ENCODE results near the gene PRF1. TPM values are rescaled to one million over a fixed set of nuclear protein-coding genes. Genes with fewer than 3 reads are reported as not detected.

The PRF1 gene
- total and polyA plus RNA-seq, 4 donors: 2.5 to 3.1 (median 2.8) TPM

DNA sequence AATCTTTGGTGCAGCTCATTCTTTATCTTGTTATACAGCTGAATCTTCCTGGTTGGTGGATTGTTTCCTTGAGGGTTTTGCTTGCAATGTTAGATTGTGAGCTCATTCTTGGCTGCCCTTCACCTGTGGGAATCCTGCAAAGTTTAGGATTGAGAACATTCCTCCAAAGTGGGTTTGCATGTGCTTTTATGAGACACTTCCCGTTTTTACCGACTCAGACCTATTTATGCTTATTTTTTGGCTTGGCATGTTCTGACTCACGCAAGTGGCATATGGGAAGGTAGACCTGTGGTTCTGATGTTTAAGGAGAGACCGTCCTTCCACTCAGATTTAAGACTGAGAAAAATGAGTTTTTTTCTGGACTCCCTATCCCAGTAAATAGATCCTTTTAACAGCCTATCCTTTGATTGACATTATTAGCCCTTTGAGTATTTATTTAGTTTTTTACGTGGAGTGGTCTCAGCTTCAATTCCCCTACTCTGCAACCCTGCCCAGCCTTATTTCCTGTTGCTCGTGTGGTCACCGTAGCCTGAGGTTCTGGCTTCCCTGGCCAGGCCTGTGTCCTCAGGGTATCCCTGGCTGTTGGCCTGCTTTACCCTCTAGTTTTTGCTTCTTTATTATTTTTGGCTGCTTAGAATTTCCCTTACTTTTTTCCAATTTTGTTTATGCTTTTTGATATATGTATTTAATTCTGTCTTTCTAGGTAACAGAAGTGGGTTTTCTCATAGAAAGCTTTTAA is 13.4 kb upstream of the PRF1 start:
- Histone ChIP-seq H3K27ac (ENCODE audit: low read depth in 1 of 2, low read length in 2 of 2) (no peak overlapping the region), H3K4me1 (ENCODE audit: control insufficient read depth in 4 of 4, insufficient read depth in 4 of 4, low read length in 3 of 4) (no peaks in the 10 kb centered on the region), H3K9ac (ENCODE audit: low read depth in 1 of 2, low read length in 2 of 2) (no peak overlapping the region), H3K27me3 (ENCODE audit: control insufficient read depth in 4 of 4, insufficient read depth in 4 of 4, low read length in 3 of 4) (no peaks in the 10 kb centered on the region), H3K4me3 (ENCODE audit: low read depth in 1 of 3, low read length in 3 of 3) (no peak overlapping the region), H3K9me3 (ENCODE audit: control insufficient read depth in 4 of 4, low read length in 3 of 4) (peaks cover 0 to 6% (median 3%) of the 10 kb centered on the region in 4 donors), H3K36me3 (ENCODE audit: control insufficient read depth in 4 of 4, insufficient read depth in 3 of 4, low read depth in 1 of 4, low read length in 3 of 4) (no peaks in the 10 kb centered on the region)
- DNase-seq (ENCODE audit: low spot score): no peak
- TF ChIP-seq FOXA2 (IDR thresholded peaks at IDR 0.05): no peak
- TF ChIP-seq, protein P1, sequence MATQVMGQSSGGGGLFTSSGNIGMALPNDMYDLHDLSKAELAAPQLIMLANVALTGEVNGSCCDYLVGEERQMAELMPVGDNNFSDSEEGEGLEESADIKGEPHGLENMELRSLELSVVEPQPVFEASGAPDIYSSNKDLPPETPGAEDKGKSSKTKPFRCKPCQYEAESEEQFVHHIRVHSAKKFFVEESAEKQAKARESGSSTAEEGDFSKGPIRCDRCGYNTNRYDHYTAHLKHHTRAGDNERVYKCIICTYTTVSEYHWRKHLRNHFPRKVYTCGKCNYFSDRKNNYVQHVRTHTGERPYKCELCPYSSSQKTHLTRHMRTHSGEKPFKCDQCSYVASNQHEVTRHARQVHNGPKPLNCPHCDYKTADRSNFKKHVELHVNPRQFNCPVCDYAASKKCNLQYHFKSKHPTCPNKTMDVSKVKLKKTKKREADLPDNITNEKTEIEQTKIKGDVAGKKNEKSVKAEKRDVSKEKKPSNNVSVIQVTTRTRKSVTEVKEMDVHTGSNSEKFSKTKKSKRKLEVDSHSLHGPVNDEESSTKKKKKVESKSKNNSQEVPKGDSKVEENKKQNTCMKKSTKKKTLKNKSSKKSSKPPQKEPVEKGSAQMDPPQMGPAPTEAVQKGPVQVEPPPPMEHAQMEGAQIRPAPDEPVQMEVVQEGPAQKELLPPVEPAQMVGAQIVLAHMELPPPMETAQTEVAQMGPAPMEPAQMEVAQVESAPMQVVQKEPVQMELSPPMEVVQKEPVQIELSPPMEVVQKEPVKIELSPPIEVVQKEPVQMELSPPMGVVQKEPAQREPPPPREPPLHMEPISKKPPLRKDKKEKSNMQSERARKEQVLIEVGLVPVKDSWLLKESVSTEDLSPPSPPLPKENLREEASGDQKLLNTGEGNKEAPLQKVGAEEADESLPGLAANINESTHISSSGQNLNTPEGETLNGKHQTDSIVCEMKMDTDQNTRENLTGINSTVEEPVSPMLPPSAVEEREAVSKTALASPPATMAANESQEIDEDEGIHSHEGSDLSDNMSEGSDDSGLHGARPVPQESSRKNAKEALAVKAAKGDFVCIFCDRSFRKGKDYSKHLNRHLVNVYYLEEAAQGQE (IDR thresholded peaks at IDR 0.05): no peak
- TF ChIP-seq, protein P2, sequence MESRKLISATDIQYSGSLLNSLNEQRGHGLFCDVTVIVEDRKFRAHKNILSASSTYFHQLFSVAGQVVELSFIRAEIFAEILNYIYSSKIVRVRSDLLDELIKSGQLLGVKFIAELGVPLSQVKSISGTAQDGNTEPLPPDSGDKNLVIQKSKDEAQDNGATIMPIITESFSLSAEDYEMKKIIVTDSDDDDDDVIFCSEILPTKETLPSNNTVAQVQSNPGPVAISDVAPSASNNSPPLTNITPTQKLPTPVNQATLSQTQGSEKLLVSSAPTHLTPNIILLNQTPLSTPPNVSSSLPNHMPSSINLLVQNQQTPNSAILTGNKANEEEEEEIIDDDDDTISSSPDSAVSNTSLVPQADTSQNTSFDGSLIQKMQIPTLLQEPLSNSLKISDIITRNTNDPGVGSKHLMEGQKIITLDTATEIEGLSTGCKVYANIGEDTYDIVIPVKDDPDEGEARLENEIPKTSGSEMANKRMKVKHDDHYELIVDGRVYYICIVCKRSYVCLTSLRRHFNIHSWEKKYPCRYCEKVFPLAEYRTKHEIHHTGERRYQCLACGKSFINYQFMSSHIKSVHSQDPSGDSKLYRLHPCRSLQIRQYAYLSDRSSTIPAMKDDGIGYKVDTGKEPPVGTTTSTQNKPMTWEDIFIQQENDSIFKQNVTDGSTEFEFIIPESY (IDR thresholded peaks at IDR 0.05): no peak
- no peak for TF ChIP-seq EGR1 (IDR thresholded peaks at IDR 0.05; ENCODE audit: low read depth in 2 of 2)
- no peak for TF ChIP-seq RXRA (IDR thresholded peaks at IDR 0.05)
- TF ChIP-seq GABPA (IDR thresholded peaks at IDR 0.05 in 1 of 2, conservative IDR thresholded peaks at IDR 0.05 in 1 of 2): no peak
- TF ChIP-seq TAF1 (conservative IDR thresholded peaks at IDR 0.05): no peak
- no peak for TF ChIP-seq NR2F2 (IDR thresholded peaks at IDR 0.05)
- TF ChIP-seq HNF4A (conservative IDR thresholded peaks at IDR 0.05): no peak
- TF ChIP-seq FOXA1 (IDR thresholded peaks at IDR 0.05): no peak
- no peak for TF ChIP-seq HNF4G (IDR thresholded peaks at IDR 0.05)
- no peak for TF ChIP-seq RAD21 (IDR thresholded peaks at IDR 0.05)
- TF ChIP-seq, protein P3, sequence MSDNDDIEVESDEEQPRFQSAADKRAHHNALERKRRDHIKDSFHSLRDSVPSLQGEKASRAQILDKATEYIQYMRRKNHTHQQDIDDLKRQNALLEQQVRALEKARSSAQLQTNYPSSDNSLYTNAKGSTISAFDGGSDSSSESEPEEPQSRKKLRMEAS (IDR thresholded peaks at IDR 0.05): no peak
- TF ChIP-seq SP1 (IDR thresholded peaks at IDR 0.05): no peak
- TF ChIP-seq JUND (IDR thresholded peaks at IDR 0.05): no peak
- TF ChIP-seq, protein P4, sequence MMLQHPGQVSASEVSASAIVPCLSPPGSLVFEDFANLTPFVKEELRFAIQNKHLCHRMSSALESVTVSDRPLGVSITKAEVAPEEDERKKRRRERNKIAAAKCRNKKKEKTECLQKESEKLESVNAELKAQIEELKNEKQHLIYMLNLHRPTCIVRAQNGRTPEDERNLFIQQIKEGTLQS (IDR thresholded peaks at IDR 0.05): no peak
- TF ChIP-seq YY1 (IDR thresholded peaks at IDR 0.05): no peak
- 71% methylated on average over 7 of the region's 7 CpGs for WGBS

DNA sequence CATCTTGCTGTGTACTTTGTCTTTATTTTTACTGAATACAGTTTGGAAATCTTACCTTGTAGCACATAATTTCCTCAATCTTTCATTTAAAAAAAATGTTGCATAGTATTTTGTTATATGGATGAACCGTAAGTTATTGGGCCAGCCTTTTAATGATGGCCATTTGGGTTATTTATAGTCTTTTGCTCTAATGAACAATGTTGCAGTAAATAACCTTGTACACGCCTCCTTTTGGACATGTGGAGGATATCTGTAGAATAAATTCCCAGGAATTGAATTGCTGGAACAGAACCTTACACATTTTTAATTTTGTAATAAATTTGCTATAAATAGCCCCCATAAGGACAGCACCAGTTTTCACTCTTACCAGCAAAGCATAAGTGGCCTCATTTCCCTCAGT is 12.7 kb upstream of the PRF1 start:
- DNase-seq (ENCODE audit: low spot score): no peak
- no peaks in the 10 kb centered on the region for H3K4me1 ChIP-seq (ENCODE audit: control insufficient read depth in 4 of 4, insufficient read depth in 4 of 4, low read length in 3 of 4)
- 91% methylated on average over 2 of the region's 2 CpGs for WGBS
- no peaks in the 10 kb centered on the region for H3K36me3 ChIP-seq (ENCODE audit: control insufficient read depth in 4 of 4, insufficient read depth in 3 of 4, low read depth in 1 of 4, low read length in 3 of 4)
- no peak overlapping the region for H3K27ac ChIP-seq (ENCODE audit: low read depth in 1 of 2, low read length in 2 of 2)
- no peaks in the 10 kb centered on the region for H3K27me3 ChIP-seq (ENCODE audit: control insufficient read depth in 4 of 4, insufficient read depth in 4 of 4, low read length in 3 of 4)
- H3K9me3 ChIP-seq (ENCODE audit: control insufficient read depth in 4 of 4, low read length in 3 of 4): peaks cover 0 to 2% (median under 1%) of the 10 kb centered on the region in 4 donors
- no peak overlapping the region for H3K4me3 ChIP-seq (ENCODE audit: low read depth in 1 of 3, low read length in 3 of 3)
- no peak overlapping the region for H3K9ac ChIP-seq (ENCODE audit: low read depth in 1 of 2, low read length in 2 of 2)
- TF ChIP-seq, protein P1 (IDR thresholded peaks at IDR 0.05): no peak
- no peak for TF ChIP-seq HNF4A (conservative IDR thresholded peaks at IDR 0.05)
- no peak for TF ChIP-seq RXRA (IDR thresholded peaks at IDR 0.05)
- TF ChIP-seq, protein P2 (IDR thresholded peaks at IDR 0.05): no peak
- no peak for TF ChIP-seq GABPA (IDR thresholded peaks at IDR 0.05 in 1 of 2, conservative IDR thresholded peaks at IDR 0.05 in 1 of 2)
- TF ChIP-seq NR2F2 (IDR thresholded peaks at IDR 0.05): no peak
- TF ChIP-seq JUND (IDR thresholded peaks at IDR 0.05): no peak
- no peak for TF ChIP-seq RAD21 (IDR thresholded peaks at IDR 0.05)
- TF ChIP-seq, protein P5, sequence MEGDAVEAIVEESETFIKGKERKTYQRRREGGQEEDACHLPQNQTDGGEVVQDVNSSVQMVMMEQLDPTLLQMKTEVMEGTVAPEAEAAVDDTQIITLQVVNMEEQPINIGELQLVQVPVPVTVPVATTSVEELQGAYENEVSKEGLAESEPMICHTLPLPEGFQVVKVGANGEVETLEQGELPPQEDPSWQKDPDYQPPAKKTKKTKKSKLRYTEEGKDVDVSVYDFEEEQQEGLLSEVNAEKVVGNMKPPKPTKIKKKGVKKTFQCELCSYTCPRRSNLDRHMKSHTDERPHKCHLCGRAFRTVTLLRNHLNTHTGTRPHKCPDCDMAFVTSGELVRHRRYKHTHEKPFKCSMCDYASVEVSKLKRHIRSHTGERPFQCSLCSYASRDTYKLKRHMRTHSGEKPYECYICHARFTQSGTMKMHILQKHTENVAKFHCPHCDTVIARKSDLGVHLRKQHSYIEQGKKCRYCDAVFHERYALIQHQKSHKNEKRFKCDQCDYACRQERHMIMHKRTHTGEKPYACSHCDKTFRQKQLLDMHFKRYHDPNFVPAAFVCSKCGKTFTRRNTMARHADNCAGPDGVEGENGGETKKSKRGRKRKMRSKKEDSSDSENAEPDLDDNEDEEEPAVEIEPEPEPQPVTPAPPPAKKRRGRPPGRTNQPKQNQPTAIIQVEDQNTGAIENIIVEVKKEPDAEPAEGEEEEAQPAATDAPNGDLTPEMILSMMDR (IDR thresholded peaks at IDR 0.05; ENCODE audit: low read depth, low read length, missing input control): no peak
